OCI-LY1 (cell line): ENCODE results near the gene BYSL.

Source experiments
- CTCF ChIP-seq: fragments of 200-600 bp; sonication (generic), shearing (Covaris generic); IDR thresholded peaks from 2 replicates; pipeline ENCODE4 v1.5.1; 2017; ENCODE audit warnings: mild to moderate bottlenecking, antibody characterized with exemption, low read length, moderate library complexity, mixed read lengths
- EZH2 ChIP-seq: fragments of 200-600 bp; sonication (generic), shearing (Covaris generic); IDR thresholded peaks from 2 replicates; pipeline ENCODE4 v1.8.0; 2017; ENCODE audit warnings: borderline replicate concordance, mixed run types, mild to moderate bottlenecking, antibody characterized with exemption, low read length, moderate library complexity, mixed read lengths

DNA sequence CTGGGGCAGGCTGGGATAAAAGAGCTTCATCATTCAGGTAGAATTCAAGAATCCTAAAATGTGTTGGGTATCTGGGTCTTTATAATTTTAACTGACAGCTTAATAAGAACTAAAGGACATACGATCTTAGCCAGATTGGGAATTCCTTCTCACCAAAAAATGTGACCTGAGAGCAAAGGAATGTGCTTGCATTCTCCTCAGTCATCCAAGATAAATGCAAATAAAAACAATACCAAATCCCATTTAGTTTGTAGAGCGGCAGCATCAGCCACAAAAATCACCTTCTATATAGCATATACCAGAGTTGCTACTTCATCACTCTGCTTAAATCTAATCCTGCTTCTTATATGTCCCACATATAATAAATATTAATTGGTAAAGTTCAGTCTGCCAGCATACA, 43.1 kb upstream of the BYSL start:
- TF ChIP-seq CTCF = no peak
- no peak for TF ChIP-seq EZH2
